GM12878 (cell line): ENCODE measurements around the gene TMEM229B. TPM values are rescaled to one million over a fixed set of nuclear protein-coding genes. Genes with fewer than 3 reads are reported as not detected.

Source experiments
- ATAC-seq: fragments of 200-7000 bp; cut with Tn5 transposase; 3 replicates; pipeline ENCODE4 v1.9.1; 2020; ENCODE audit warnings: mild to moderate bottlenecking, moderate library complexity
- BruUV-seq: library from RNA; stranded (reverse); fragments of 400-500 nt; replicated peaks from 2 replicates; lab custom pipeline; 2021; lab: Mats Ljungman, UMichigan
- CTCF ChIA-PET: fragments of 300-600 bp; sonication (Branson Sonifier 250); formaldehyde crosslinking; extraction: SDS; loops from one replicate; lab custom pipeline; 2021; ENCODE audit warnings: inconsistent platforms; lab: Yijun Ruan, JAX
- POLR2A ChIA-PET: fragments of 350-600 bp; formaldehyde crosslinking; extraction: SDS; loops from one replicate; lab custom pipeline; 2021; ENCODE audit warnings: inconsistent platforms; lab: Charles Lee
- RAD21 ChIA-PET: fragments of 300-600 bp; sonication (Branson Sonifier 250); formaldehyde crosslinking; loops from one replicate; lab custom pipeline; 2023; ENCODE audit warnings: antibody characterized with exemption; ENCODE audit not compliant: unreplicated experiment; lab: Charles Lee
- SMC1A ChIA-PET: fragments of 300-600 bp; sonication (Branson Sonifier 250); formaldehyde crosslinking; loops from one replicate; lab custom pipeline; 2023; ENCODE audit not compliant: unreplicated experiment, uncharacterized antibody; lab: Charles Lee
- DNase-seq: peaks from one replicate; pipeline ENCODE4 v3.0.0-alpha.2; 2011; ENCODE audit warnings: low read depth, low spot score
- FAIRE-seq: peaks from 3 replicates; lab custom pipeline; 2011; peaks lifted over from hg19 to GRCh38; lab: Jason Lieb, UNC
- H2AFZ ChIP-seq: 2 replicates; pipeline ENCODE4 v1.6.0; 2011; ENCODE audit warnings: low read depth, low read length, control low read depth; ENCODE audit not compliant: control insufficient read depth
- H3K27ac ChIP-seq: 2 replicates; pipeline ENCODE4 v1.5.1; 2011; ENCODE audit warnings: control low read depth; ENCODE audit not compliant: control insufficient read depth, insufficient read depth
- H3K27me3 ChIP-seq, 2 experiments: replicated peaks in 1 of 2; 2 replicates each; pipeline versions ENCODE4 v1.6.0 to v1.6.1; 2011; ENCODE audit warnings: low read length in 1 of 2; ENCODE audit not compliant: control insufficient read depth in 2 of 2, insufficient read depth in 2 of 2
- H3K36me3 ChIP-seq, 2 experiments: 2 replicates each; pipeline ENCODE4 v1.5.1; 2011; ENCODE audit warnings: low read length in 1 of 2; ENCODE audit not compliant: control insufficient read depth in 2 of 2, insufficient read depth in 2 of 2
- H3K4me1 ChIP-seq: 2 replicates; pipeline ENCODE4 v1.6.1; 2011; ENCODE audit warnings: mild to moderate bottlenecking, low read length, moderate library complexity, mixed read lengths; ENCODE audit not compliant: control insufficient read depth, insufficient read depth
- H3K4me2 ChIP-seq: 2 replicates; pipeline ENCODE4 v1.6.0; 2011; ENCODE audit warnings: control low read depth; ENCODE audit not compliant: control insufficient read depth, insufficient read depth
- H3K4me3 ChIP-seq: fragments of 200-600 bp; sonication (generic); 2 replicates; pipeline ENCODE4 v1.5.1; 2016
- H3K79me2 ChIP-seq: 2 replicates; pipeline ENCODE4 v1.6.0; 2011; ENCODE audit warnings: low read length; ENCODE audit not compliant: control insufficient read depth, insufficient read depth
- H3K9ac ChIP-seq: 2 replicates; pipeline ENCODE4 v1.8.0; 2011; ENCODE audit warnings: low read length, control low read depth, mixed read lengths; ENCODE audit not compliant: control insufficient read depth, insufficient read depth
- H3K9me3 ChIP-seq: replicated peaks from 3 replicates; pipeline ENCODE4 v1.5.1; 2011; ENCODE audit warnings: mild to moderate bottlenecking, low read length; ENCODE audit not compliant: control insufficient read depth, insufficient read depth
- H4K20me1 ChIP-seq: 2 replicates; pipeline ENCODE4 v1.6.0; 2011; ENCODE audit not compliant: control insufficient read depth, insufficient read depth
- CEBPZ ChIP-seq: fragments of 150-350 bp; IDR thresholded peaks from 2 replicates; pipeline ENCODE4 v1.6.1; 2016; ENCODE audit warnings: low read depth, low read length
- GATAD2B ChIP-seq: fragments of 450-650 bp; conservative IDR thresholded peaks from 2 replicates; pipeline ENCODE4 v1.6.1; 2017; ENCODE audit warnings: low read depth, mild to moderate bottlenecking, moderate library complexity
- HSF1 ChIP-seq: fragments of 150-350 bp; IDR thresholded peaks from 2 replicates; pipeline ENCODE4 v1.6.1; 2014; ENCODE audit warnings: mild to moderate bottlenecking, low read depth, low read length
- IKZF1 ChIP-seq: fragments of 450-650 bp; conservative IDR thresholded peaks from 2 replicates; pipeline ENCODE4 v1.6.1; 2017; ENCODE audit warnings: antibody characterized with exemption, mild to moderate bottlenecking
- IRF4 ChIP-seq: IDR thresholded peaks from 2 replicates; pipeline ENCODE4 v1.6.1; 2011; ENCODE audit warnings: low read depth, low read length
- KLF5 ChIP-seq: fragments of 450-650 bp; IDR thresholded peaks from 2 replicates; pipeline ENCODE4 v1.6.1; 2014; ENCODE audit warnings: mild to moderate bottlenecking; ENCODE audit not compliant: partially characterized antibody
- MEF2A ChIP-seq: IDR thresholded peaks from 2 replicates; pipeline ENCODE4 v1.6.1; 2011; ENCODE audit warnings: low read depth, mild to moderate bottlenecking, low read length, moderate library complexity; ENCODE audit not compliant: insufficient read depth
- NBN ChIP-seq: fragments of 450-650 bp; IDR thresholded peaks from 2 replicates; pipeline ENCODE4 v1.6.1; 2016
- NFXL1 ChIP-seq: fragments of 450-650 bp; IDR thresholded peaks from 2 replicates; pipeline ENCODE4 v1.6.1; 2017; ENCODE audit warnings: antibody characterized with exemption, mild to moderate bottlenecking, borderline replicate concordance
- NR2C2 ChIP-seq: IDR thresholded peaks from 2 replicates; pipeline ENCODE4 v1.6.1; 2011; ENCODE audit warnings: borderline replicate concordance, low read depth; ENCODE audit not compliant: control insufficient read depth, insufficient read length
- POLR2AphosphoS2 ChIP-seq: IDR thresholded peaks from 2 replicates; pipeline ENCODE4 v1.6.1; 2011; ENCODE audit warnings: low read depth, mild to moderate bottlenecking, low read length, improper control_type of control experiment, moderate library complexity
- TCF7 ChIP-seq: IDR thresholded peaks from 2 replicates; pipeline ENCODE4 v1.6.1; 2014; ENCODE audit warnings: antibody characterized with exemption, borderline replicate concordance
- USF1 ChIP-seq: IDR thresholded peaks from 2 replicates; pipeline ENCODE4 v1.6.1; 2011; ENCODE audit warnings: borderline replicate concordance, low read depth, mild to moderate bottlenecking, moderate library complexity, mixed read lengths, low read length; ENCODE audit not compliant: insufficient read depth; ENCODE audit errors: extremely low read length
- USF2 ChIP-seq: IDR thresholded peaks from 2 replicates; pipeline ENCODE4 v1.6.1; 2011; ENCODE audit warnings: low read depth, low read length, improper control_type of control experiment, borderline replicate concordance
- WGBS: methylation state at CpG from one replicate; pipeline ENCODE4 v1.1.6; 2016; ENCODE audit warnings: low lambda C conversion rate; ENCODE audit not compliant: insufficient replicate concordance, insufficient coverage; ENCODE audit errors: missing lambda C conversion rate; 5-methylcytosine and 5-hydroxymethylcytosine counted together
- in situ Hi-C: fragments of 300-500 bp; cut with MboI; formaldehyde crosslinking; loops from 9 replicates; pipeline ENCODE4 v1.14.3; 2018; ENCODE audit warnings: mixed read lengths
- intact Hi-C: fragments of 100-400 bp; cut with micrococcal nuclease; formaldehyde crosslinking; loops from one replicate; pipeline ENCODE4 v1.14.2; 2022; ENCODE audit not compliant: unreplicated experiment
- polyA plus RNA-seq, 11 experiments: library from polyadenylated mRNA; depleted of rRNA in 4 of 11; unstranded in 6 of 11; stranded (reverse) in 5 of 11; fragments of >200 nt; fragmentation: Nextera tagmentation in 4 of 11; fragmentation: Illumina TruSeq in 1 of 11; extraction: Ambion mirVana in 4 of 11; extraction: Trizol in 1 of 11; gene quantifications; 1 replicate in 1 of 11; 2 replicates in 10 of 11; pipeline versions ENCODE4 v1.2.1 to v1.2.3, GENCODE V29; 2011 to 2016; ENCODE audit warnings: inconsistent platforms in 2 of 11, missing spikeins in 2 of 11, low read depth in 1 of 11
- total RNA-seq, 4 experiments: library from RNA; depleted of rRNA in 3 of 4; stranded (reverse); fragments of >200 nt in 3 of 4; fragmentation: Illumina TruSeq in 1 of 4; extraction: Trizol in 1 of 4; gene quantifications; 2 replicates each; pipeline versions ENCODE4 v1.2.1 to v1.2.3, GENCODE V29; 2013 to 2021

TMEM229B gene
- total and polyA plus RNA-seq, 10 of the 15 experiments (the other 5 are each of a cell fraction or from before 2014, with no cell fraction given), result 0.24 to 5.3 (median 1.7) TPM

GRCh38 chr14:67461341-67461985 lies 27.1 kb downstream of the TMEM229B start:
- H3K27ac ChIP-seq, result no peak overlapping the region
- no peak overlapping the region for H3K9ac ChIP-seq
- ChIA-PET RAD21 (no interaction called here), POLR2A (interaction anchor here (0.6 kb wide), 1 partner anchor 10 kb away, joined by 3 read pairs; no protein-coding TSS in a partner anchor), SMC1A (no interaction called here)
- H3K79me2 ChIP-seq, result no peaks in the 10 kb centered on the region
- no peaks in the 10 kb centered on the region for H4K20me1 ChIP-seq
- ATAC-seq (no peak; the same call in 2 of the 3 replicates), FAIRE-seq (no peak), DNase-seq (no peak)
- 30% methylated on average over 3 of the region's 3 CpGs for WGBS
- no TSS peak for BruUV-seq
- no peaks in the 10 kb centered on the region for H3K27me3 ChIP-seq
- H3K9me3 ChIP-seq, result no peaks in the 10 kb centered on the region
- intact Hi-C loops (no loop called here), in situ Hi-C loops (no loop called here)
- no peaks in the 10 kb centered on the region for H3K4me1 ChIP-seq
- H2AFZ ChIP-seq, result no peak overlapping the region
- H3K36me3 ChIP-seq, result no peaks in the 10 kb centered on the region
- H3K4me2 ChIP-seq, result no peak overlapping the region
- no peak for TF ChIP-seq GATAD2B
- TF ChIP-seq NBN, result no peak
- TF ChIP-seq KLF5, result no peak
- no peak for TF ChIP-seq IRF4
- no peak for TF ChIP-seq NFXL1
- no peak for TF ChIP-seq MEF2A
- no peak for TF ChIP-seq CEBPZ
- no peak for TF ChIP-seq USF1
- no peak for TF ChIP-seq IKZF1
- no peak for TF ChIP-seq USF2
- TF ChIP-seq HSF1, result no peak
- no peak for TF ChIP-seq POLR2AphosphoS2
- TF ChIP-seq TCF7, result no peak
- no peak for TF ChIP-seq NR2C2
- TF ChIP-seq, all 136 proteins: peak for 0
- no peak overlapping the region for H3K4me3 ChIP-seq
- CTCF ChIA-PET, result interaction anchor here (0.7 to 1.6 kb wide), 3 partner anchors 14 to 110 kb away, joined by 3 to 7 read pairs (median 3); no protein-coding TSS in a partner anchor
